Testis (tissue), 2 donors: ENCODE results near the gene CSF2.

Experiments used
- POLR2A ChIP-seq: fragments of 450-650 bp; IDR thresholded peaks from one replicate; pipeline ENCODE4 v1.6.1; 2017; ENCODE audit warnings: antibody characterized with exemption, mild to moderate bottlenecking, moderate library complexity
- TF ChIP-seq, protein P1 (sequence below), 3 experiments: fragments of 450-650 bp in 2 of 3; fragments of 200-600 bp in 1 of 3; sonication (generic) in 1 of 3; IDR thresholded peaks; one replicate each; pipeline ENCODE4 v1.5.1; 2016 to 2019; ENCODE audit warnings: antibody characterized with exemption in 3 of 3, mild to moderate bottlenecking in 2 of 3, moderate library complexity in 1 of 3

DNA sequence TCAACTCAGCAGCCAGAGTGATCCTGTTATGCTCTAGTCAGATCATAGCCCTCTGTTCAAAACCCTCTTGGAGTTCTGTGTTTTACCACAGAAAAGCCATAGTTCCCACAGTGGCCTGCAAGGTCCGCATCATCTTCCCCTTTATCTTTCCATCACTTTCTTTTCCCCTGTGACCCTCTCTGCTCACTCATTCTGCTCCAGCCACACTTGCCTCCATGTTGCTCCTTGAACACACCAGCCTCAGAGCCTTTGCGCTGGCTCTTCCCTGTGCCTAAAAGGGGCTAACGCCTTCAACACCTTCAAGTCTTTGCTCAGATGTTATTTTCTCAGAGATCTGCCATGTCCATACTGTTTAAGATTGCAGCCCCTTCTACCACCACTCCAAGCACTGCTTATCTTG lies 26.3 kb downstream of the CSF2 start:
- TF ChIP-seq, protein P1, sequence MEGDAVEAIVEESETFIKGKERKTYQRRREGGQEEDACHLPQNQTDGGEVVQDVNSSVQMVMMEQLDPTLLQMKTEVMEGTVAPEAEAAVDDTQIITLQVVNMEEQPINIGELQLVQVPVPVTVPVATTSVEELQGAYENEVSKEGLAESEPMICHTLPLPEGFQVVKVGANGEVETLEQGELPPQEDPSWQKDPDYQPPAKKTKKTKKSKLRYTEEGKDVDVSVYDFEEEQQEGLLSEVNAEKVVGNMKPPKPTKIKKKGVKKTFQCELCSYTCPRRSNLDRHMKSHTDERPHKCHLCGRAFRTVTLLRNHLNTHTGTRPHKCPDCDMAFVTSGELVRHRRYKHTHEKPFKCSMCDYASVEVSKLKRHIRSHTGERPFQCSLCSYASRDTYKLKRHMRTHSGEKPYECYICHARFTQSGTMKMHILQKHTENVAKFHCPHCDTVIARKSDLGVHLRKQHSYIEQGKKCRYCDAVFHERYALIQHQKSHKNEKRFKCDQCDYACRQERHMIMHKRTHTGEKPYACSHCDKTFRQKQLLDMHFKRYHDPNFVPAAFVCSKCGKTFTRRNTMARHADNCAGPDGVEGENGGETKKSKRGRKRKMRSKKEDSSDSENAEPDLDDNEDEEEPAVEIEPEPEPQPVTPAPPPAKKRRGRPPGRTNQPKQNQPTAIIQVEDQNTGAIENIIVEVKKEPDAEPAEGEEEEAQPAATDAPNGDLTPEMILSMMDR (IDR thresholded peaks at IDR 0.05): no peak
- no peak for TF ChIP-seq POLR2A
